Kidney epithelial cell (primary cell): Measurements from ENCODE around the gene RIN3. TPM values are rescaled to one million over a fixed set of nuclear protein-coding genes. Genes with fewer than 3 reads are reported as not detected.

Source experiments
- DNase-seq: peaks from one replicate; pipeline ENCODE4 v3.0.0-alpha.2; 2010; ENCODE audit warnings: low read depth
- H3K27me3 ChIP-seq: 2 replicates; pipeline ENCODE4 v1.6.0; 2011; ENCODE audit warnings: low read length; ENCODE audit not compliant: control insufficient read depth, insufficient read depth
- H3K36me3 ChIP-seq: 2 replicates; pipeline ENCODE4 v1.5.1; 2011; ENCODE audit warnings: low read length; ENCODE audit not compliant: control insufficient read depth, insufficient read depth
- H3K4me3 ChIP-seq: 2 replicates; pipeline ENCODE4 v1.5.1; 2011; ENCODE audit warnings: low read depth, mild to moderate bottlenecking, control low read depth, low read length
- total RNA-seq: library from RNA; depleted of rRNA; stranded (reverse); fragments of >200 nt; gene quantifications from 2 replicates; pipeline ENCODE4 v1.2.3, GENCODE V29; 2015
- TF ChIP-seq, protein P1 (sequence below): IDR thresholded peaks from 2 replicates; pipeline ENCODE4 v1.5.1; 2011; ENCODE audit warnings: mild to moderate bottlenecking, moderate library complexity, low read length, control low read depth, inconsistent platforms; ENCODE audit not compliant: insufficient read depth, poor library complexity, severe bottlenecking

RIN3 gene
- total RNA-seq, 1 donor from 2014 or later, result 6.0 TPM

DNA sequence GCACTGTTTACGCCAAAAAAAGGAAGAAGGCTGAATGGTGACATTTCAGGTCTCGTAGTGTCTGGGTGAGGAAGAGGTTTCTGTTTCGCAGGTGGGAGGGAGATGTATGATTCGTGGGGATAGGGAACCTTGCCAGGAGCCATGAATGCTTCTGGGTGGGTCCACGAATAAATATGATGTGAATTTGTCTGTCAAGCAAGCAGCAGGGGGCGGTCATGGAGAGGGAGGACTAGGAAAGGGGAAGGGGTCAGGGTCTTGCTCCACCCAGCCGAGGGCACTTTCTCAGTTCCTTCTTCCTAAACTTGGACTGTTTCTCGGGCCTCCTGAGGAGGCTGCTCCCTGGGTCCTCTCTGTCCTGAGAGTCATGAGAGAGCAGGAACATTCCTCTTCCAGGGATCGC, 162.4 kb downstream of the RIN3 start:
- no peak for DNase-seq
- Histone ChIP-seq H3K36me3 (no peaks in the 10 kb centered on the region), H3K4me3 (no peak overlapping the region), H3K27me3 (no peaks in the 10 kb centered on the region)
- TF ChIP-seq, protein P1, sequence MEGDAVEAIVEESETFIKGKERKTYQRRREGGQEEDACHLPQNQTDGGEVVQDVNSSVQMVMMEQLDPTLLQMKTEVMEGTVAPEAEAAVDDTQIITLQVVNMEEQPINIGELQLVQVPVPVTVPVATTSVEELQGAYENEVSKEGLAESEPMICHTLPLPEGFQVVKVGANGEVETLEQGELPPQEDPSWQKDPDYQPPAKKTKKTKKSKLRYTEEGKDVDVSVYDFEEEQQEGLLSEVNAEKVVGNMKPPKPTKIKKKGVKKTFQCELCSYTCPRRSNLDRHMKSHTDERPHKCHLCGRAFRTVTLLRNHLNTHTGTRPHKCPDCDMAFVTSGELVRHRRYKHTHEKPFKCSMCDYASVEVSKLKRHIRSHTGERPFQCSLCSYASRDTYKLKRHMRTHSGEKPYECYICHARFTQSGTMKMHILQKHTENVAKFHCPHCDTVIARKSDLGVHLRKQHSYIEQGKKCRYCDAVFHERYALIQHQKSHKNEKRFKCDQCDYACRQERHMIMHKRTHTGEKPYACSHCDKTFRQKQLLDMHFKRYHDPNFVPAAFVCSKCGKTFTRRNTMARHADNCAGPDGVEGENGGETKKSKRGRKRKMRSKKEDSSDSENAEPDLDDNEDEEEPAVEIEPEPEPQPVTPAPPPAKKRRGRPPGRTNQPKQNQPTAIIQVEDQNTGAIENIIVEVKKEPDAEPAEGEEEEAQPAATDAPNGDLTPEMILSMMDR, result no peak

GRCh38 chr14:92676403-92677086, 163.0 kb downstream of the RIN3 start:
- TF ChIP-seq, protein P1, result no peak
- H3K27me3 ChIP-seq, result no peaks in the 10 kb centered on the region
- no peak overlapping the region for H3K4me3 ChIP-seq
- no peaks in the 10 kb centered on the region for H3K36me3 ChIP-seq
- DNase-seq, result no peak

GRCh38 chr14:92677087-92677668, 163.6 kb downstream of the RIN3 start:
- DNase-seq, result no peak
- Histone ChIP-seq H3K36me3 (no peaks in the 10 kb centered on the region), H3K4me3 (no peak overlapping the region), H3K27me3 (no peaks in the 10 kb centered on the region)
- TF ChIP-seq, protein P1, result no peak

- DNase-seq, result no peak
Observed at GRCh38 chr14:92677955-92678354, 164.4 kb downstream of the RIN3 start.

DNA sequence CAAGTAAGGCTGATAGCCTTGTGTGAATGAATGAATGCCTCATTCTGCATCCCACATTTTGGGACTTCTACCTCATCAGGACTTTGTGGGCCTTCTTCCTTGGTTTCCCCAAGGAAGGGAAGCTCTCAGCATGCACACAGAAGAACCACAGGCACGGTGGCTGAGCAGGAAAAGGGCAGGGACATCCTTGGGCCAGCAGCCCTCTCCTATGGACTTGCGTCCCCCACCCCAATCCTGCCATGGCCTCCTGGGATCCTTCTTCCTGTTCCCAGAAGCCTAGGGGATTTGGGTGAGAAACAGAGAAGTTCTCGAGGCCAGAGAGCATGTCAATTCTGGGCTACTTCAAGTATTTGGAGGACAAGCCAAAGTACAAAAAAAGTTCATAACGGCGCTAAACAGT, 165.2 kb downstream of the RIN3 start:
- Histone ChIP-seq H3K4me3 (no peak overlapping the region), H3K27me3 (no peaks in the 10 kb centered on the region), H3K36me3 (no peaks in the 10 kb centered on the region)
- TF ChIP-seq, protein P1, result no peak
- DNase-seq, result no peak

More at GRCh38 chr14:92677955-92678354, 164.4 kb downstream of the RIN3 start:
- TF ChIP-seq, protein P1, result no peak
- Histone ChIP-seq H3K36me3 (no peaks in the 10 kb centered on the region), H3K27me3 (no peaks in the 10 kb centered on the region), H3K4me3 (no peak overlapping the region)
